ENCODE measurements around the gene DGCR8.
"Not testable (repeated sequence)": the region's sequence is repeated elsewhere in the genome, so short reads cannot be mapped to it uniquely, and the experiment has no call there.

DGCR8 gene

GRCh38 chr22:20154602-20155187 is 74.7 kb downstream of the DGCR8 start:
- no peak for DNase-seq (ENCODE audit: low read depth, low spot score)
- Histone ChIP-seq H3K4me3 (no peak overlapping the region), H3K9ac (ENCODE audit: insufficient read length) (no peak overlapping the region)

GRCh38 chr22:20155330-20156041 is 75.4 kb downstream of the DGCR8 start:
- Histone ChIP-seq H3K4me3 (no peak overlapping the region), H3K27ac (no peak overlapping the region), H3K36me3 (ENCODE audit: insufficient read depth, low read length) (no peaks in the 10 kb centered on the region), H3K9me3 (ENCODE audit: low read depth, low read length) (no peaks in the 10 kb centered on the region), H3K9ac (ENCODE audit: insufficient read length) (no peak overlapping the region)
- no peak for TF ChIP-seq FOXP2 (optimal IDR thresholded peaks at IDR 0.05; ENCODE audit: control extremely low read depth, extremely low read length, insufficient read depth)
- TF ChIP-seq POLR2AphosphoS5 (IDR thresholded peaks at IDR 0.05; ENCODE audit: borderline replicate concordance, low read depth, low read length), result no peak
- no peak for TF ChIP-seq EZH2 (IDR thresholded peaks at IDR 0.05)
- DNase-seq (ENCODE audit: low read depth, low spot score), result no peak

More at GRCh38 chr22:20154602-20155187, 74.7 kb downstream of the DGCR8 start:
- TF ChIP-seq EZH2 (IDR thresholded peaks at IDR 0.05), result no peak
- Histone ChIP-seq H3K9me3 (ENCODE audit: low read depth, low read length) (no peaks in the 10 kb centered on the region), H3K36me3 (ENCODE audit: insufficient read depth, low read length) (no peaks in the 10 kb centered on the region), H3K27ac (no peak overlapping the region)

GRCh38 chr22:20156042-20156389 is 76.0 kb downstream of the DGCR8 start:
- DNase-seq (ENCODE audit: low read depth, low spot score), result no peak
- TF ChIP-seq EZH2 (IDR thresholded peaks at IDR 0.05), result no peak
- no peak for TF ChIP-seq POLR2AphosphoS5 (IDR thresholded peaks at IDR 0.05; ENCODE audit: borderline replicate concordance, low read depth, low read length)
- Histone ChIP-seq H3K36me3 (ENCODE audit: insufficient read depth, low read length) (no peaks in the 10 kb centered on the region), H3K27ac (no peak overlapping the region), H3K9ac (ENCODE audit: insufficient read length) (no peak overlapping the region), H3K4me3 (no peak overlapping the region), H3K9me3 (ENCODE audit: low read depth, low read length) (no peaks in the 10 kb centered on the region)

- Histone ChIP-seq H3K4me3 (no peak overlapping the region), H3K9ac (ENCODE audit: insufficient read length) (no peak overlapping the region)
- peak; percentile 56 for DNase-seq (ENCODE audit: low read depth, low spot score)
Measured at GRCh38 chr22:20156611-20157429, 76.8 kb downstream of the DGCR8 start.

GRCh38 chr22:20157430-20158183 is 77.6 kb downstream of the DGCR8 start:
- Histone ChIP-seq H3K4me3 (no peak overlapping the region), H3K9me3 (ENCODE audit: low read depth, low read length) (no peaks in the 10 kb centered on the region), H3K36me3 (ENCODE audit: insufficient read depth, low read length) (no peaks in the 10 kb centered on the region), H3K9ac (ENCODE audit: insufficient read length) (no peak overlapping the region), H3K27ac (no peak overlapping the region)
- DNase-seq (ENCODE audit: low read depth, low spot score), result no peak
- TF ChIP-seq FOXP2 (optimal IDR thresholded peaks at IDR 0.05; ENCODE audit: control extremely low read depth, extremely low read length, insufficient read depth) (no peak), POLR2AphosphoS5 (IDR thresholded peaks at IDR 0.05; ENCODE audit: borderline replicate concordance, low read depth, low read length) (no peak), EZH2 (IDR thresholded peaks at IDR 0.05) (no peak)

More at GRCh38 chr22:20156611-20157429, 76.8 kb downstream of the DGCR8 start:
- Histone ChIP-seq H3K36me3 (ENCODE audit: insufficient read depth, low read length) (no peaks in the 10 kb centered on the region), H3K9me3 (ENCODE audit: low read depth, low read length) (no peaks in the 10 kb centered on the region), H3K27ac (no peak overlapping the region)
- no peak for TF ChIP-seq FOXP2 (optimal IDR thresholded peaks at IDR 0.05; ENCODE audit: control extremely low read depth, extremely low read length, insufficient read depth)
- no peak for TF ChIP-seq EZH2 (IDR thresholded peaks at IDR 0.05)
- no peak for TF ChIP-seq POLR2AphosphoS5 (IDR thresholded peaks at IDR 0.05; ENCODE audit: borderline replicate concordance, low read depth, low read length)

GRCh38 chr22:20158391-20159036 is 78.5 kb downstream of the DGCR8 start:
- no peak overlapping the region for H3K9ac ChIP-seq (ENCODE audit: insufficient read length)
- no peak overlapping the region for H3K4me3 ChIP-seq
- TF ChIP-seq EZH2 (IDR thresholded peaks at IDR 0.05) (no peak), FOXP2 (optimal IDR thresholded peaks at IDR 0.05; ENCODE audit: control extremely low read depth, extremely low read length, insufficient read depth) (no peak), POLR2AphosphoS5 (IDR thresholded peaks at IDR 0.05; ENCODE audit: borderline replicate concordance, low read depth, low read length) (no peak)
- no peaks in the 10 kb centered on the region for H3K9me3 ChIP-seq (ENCODE audit: low read depth, low read length)
- no peak overlapping the region for H3K27ac ChIP-seq
- DNase-seq (ENCODE audit: low read depth, low spot score), result no peak
- H3K36me3 ChIP-seq (ENCODE audit: insufficient read depth, low read length), result no peaks in the 10 kb centered on the region

GRCh38 chr22:20159076-20159475 is 79.0 kb downstream of the DGCR8 start:
- H3K27ac ChIP-seq, result no peak overlapping the region
- H3K36me3 ChIP-seq (ENCODE audit: insufficient read depth, low read length), result no peaks in the 10 kb centered on the region
- DNase-seq (ENCODE audit: low read depth, low spot score), result no peak
- no peaks in the 10 kb centered on the region for H3K9me3 ChIP-seq (ENCODE audit: low read depth, low read length)
- H3K9ac ChIP-seq (ENCODE audit: insufficient read length), result no peak overlapping the region
- H3K4me3 ChIP-seq, result no peak overlapping the region
- TF ChIP-seq FOXP2 (optimal IDR thresholded peaks at IDR 0.05; ENCODE audit: control extremely low read depth, extremely low read length, insufficient read depth) (no peak), EZH2 (IDR thresholded peaks at IDR 0.05) (no peak), POLR2AphosphoS5 (IDR thresholded peaks at IDR 0.05; ENCODE audit: borderline replicate concordance, low read depth, low read length) (no peak)

GRCh38 chr22:20159531-20159930 is 79.5 kb downstream of the DGCR8 start:
- not testable (repeated sequence) for H3K9ac ChIP-seq (ENCODE audit: insufficient read length); H3K27ac ChIP-seq; H3K4me3 ChIP-seq

More at GRCh38 chr22:20159531-20159930, 79.5 kb downstream of the DGCR8 start:
- H3K9me3 ChIP-seq (ENCODE audit: low read depth, low read length); DNase-seq (ENCODE audit: low read depth, low spot score); H3K36me3 ChIP-seq (ENCODE audit: insufficient read depth, low read length): not testable (repeated sequence)
